Right ventricle myocardium inferior (tissue), 1 donor: ENCODE results near the gene NEURL2. TPM values are rescaled to one million over a fixed set of nuclear protein-coding genes. Genes with fewer than 3 reads are reported as not detected.
"Not testable (repeated sequence)": the region's sequence is repeated elsewhere in the genome, so short reads cannot be mapped to it uniquely, and the experiment has no call there.

ENCODE experiments used
- ATAC-seq: fragments of 200-7000 bp; cut with Tn5 transposase; one replicate; pipeline ENCODE4 v1.9.1; 2020; ENCODE audit warnings: mild to moderate bottlenecking, moderate library complexity
- DNase-seq: peaks from one replicate; pipeline ENCODE4 v3.0.0; 2021; ENCODE audit errors: missing footprints
- intact Hi-C: fragments of 100-400 bp; cut with DNase I; formaldehyde crosslinking; loops from one replicate; pipeline ENCODE4 v1.11.0; 2022
- total RNA-seq: library from RNA; stranded (reverse); fragmentation: NEBNext Ultra II Directional; extraction: Animal tissue kit (Norgen Biotek cat#: 25700); gene quantifications from one replicate; pipeline ENCODE4 v1.2.1, GENCODE V29; 2021
- donor health status: DM: no; HTN: yes; CAD: no; lungs with severe emphysema.

The NEURL2 gene
- total RNA-seq, 1 donor from 2014 or later, result 5.0 TPM

DNA sequence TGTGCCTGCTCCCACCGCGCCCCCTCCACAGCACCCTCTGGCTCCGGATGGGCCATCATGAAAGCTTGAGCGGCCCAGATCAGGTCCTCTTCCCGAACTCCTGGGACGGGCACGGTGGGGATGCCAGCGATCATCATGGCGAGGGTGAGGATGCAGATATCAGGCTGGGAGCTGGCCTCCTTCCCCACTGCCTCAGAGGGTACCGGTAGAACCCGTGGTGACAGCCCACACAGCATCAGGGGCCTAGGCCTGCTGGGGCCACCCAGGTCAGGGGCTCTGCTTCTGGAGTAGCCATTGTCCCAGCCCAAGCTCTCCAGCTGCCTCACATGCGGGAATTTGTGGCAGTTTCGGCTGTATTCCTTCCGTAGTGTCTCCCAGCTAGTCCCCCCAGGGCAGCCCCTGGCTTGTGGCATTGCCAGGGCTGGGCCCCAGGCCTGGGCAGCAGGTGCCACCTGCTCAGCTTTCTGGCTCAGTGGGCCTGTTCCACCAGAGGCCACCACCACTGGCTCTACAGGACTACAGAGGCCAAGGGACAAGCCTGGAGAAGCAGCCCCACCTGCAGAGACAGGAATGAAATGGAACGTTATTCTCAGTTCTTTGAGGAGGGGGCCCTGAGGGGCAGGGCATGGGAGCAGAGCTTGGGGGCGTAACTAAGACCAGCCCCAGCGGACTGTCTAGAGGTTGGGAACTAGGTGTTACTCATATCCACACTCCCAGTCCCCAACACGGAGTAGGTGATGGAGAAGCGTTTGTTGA lies 4.2 kb downstream of the NEURL2 start:
- no peak for DNase-seq
- intact Hi-C loops, result no loop called here
- ATAC-seq, result no peak

DNA sequence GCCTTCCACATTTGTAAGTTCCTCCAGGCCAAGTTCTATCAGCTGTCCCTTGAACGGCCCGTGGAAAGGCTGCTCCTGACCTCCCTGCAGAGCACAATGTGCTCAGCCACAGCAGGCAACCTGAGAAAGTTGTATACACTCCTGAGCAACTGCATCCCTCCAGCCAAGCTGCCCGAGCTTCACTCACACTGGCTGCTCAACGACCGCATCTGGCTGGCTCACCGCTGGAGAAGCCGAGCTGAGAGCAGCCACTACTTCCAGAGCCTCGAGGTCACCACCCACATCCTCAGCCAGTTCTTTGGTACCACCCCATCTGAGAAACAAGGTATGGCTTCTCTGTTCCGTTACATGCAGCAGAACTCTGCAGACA lies 7.9 kb downstream of the NEURL2 start:
- no peak for DNase-seq
- intact Hi-C loops, result no loop called here

GRCh38 chr20:45882469-45883099 lies 8.4 kb downstream of the NEURL2 start:
- DNase-seq (no peak), ATAC-seq (no peak)
- intact Hi-C loops, result no loop called here

More for the DNA sequence above, 7.9 kb downstream of the NEURL2 start:
- ATAC-seq, result no peak

DNA sequence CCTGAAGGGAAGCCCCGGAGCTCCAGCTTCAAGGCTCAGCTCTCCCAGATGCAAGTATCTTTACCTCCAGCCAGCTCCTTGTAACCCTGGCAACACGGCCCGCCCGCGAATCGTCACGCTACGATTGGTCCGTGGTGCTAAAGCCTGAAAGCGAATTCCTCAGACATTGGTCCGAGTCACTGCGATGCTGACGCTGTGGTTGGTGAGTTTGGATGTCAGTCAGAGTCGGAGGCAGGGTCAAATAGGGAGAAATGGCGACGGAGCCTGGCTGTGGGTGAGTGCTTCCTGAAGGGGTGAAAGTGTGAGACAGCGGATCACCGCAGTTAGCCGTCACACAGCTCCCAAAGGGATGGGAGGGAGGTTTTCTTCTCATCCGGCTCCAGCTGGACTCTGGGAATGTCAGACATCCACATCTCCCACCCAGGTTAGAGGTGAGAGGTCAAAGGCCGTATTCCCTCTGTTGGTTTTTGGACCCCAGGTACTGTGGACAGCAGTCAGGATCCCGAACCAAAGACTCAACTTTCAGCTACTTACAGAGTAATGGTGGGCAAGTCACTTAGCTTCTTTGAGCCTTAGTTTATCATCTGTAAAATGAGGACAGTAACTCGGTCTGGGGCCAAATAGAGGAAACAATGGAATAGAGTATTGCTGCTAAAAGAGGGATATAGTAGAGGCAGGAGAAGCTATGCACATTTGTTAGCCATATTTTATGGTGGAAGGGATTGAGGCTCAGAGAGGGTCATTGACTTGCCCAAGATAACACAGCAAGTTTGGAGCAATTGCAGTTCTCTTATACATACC lies 9.8 kb downstream of the NEURL2 start, which contains the start of gene ZSWIM1:
TSS of gene ZSWIM1 (plus strand) at position 240 of the 801 bp plus-strand sequence. CDS start 1,366 bp downstream, outside the sequence.
- peak; percentile 96 for ATAC-seq
- peak; percentile 99 for DNase-seq
- intact Hi-C loops, result loop anchor here (2.0 kb wide), 1 partner anchor 46 kb away; no protein-coding TSS in a partner anchor

GRCh38 chr20:45878076-45878761 lies 12.8 kb downstream of the NEURL2 start:
- ATAC-seq, result peak; percentile 46
- no peak for DNase-seq
- intact Hi-C loops, result no loop called here

DNA sequence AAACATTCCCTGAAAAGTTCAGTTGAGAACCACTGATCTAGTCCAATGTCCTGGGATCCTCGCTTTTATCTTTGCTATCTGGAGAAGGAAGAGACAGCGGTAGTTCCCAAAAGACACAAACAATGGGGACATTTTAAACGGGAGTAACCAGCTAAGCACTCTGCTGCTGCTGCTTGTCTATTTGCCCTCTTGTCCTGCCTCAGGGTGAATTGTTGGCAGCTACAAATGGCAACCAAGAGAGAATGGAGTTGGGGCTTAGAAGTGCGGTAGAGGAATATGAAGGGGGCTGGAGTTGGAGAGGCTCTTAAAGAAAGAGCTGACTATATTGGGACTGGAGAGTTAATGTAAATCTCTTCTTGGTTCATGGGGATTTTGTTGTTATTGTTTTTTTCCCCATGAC lies 16.4 kb downstream of the NEURL2 start:
- intact Hi-C loops, result no loop called here
- ATAC-seq (no peak), DNase-seq (no peak)

- DNase-seq, ATAC-seq, intact Hi-C loops: not testable (repeated sequence)
Measured at GRCh38 chr20:45874104-45874481, 16.9 kb downstream of the NEURL2 start.

DNA sequence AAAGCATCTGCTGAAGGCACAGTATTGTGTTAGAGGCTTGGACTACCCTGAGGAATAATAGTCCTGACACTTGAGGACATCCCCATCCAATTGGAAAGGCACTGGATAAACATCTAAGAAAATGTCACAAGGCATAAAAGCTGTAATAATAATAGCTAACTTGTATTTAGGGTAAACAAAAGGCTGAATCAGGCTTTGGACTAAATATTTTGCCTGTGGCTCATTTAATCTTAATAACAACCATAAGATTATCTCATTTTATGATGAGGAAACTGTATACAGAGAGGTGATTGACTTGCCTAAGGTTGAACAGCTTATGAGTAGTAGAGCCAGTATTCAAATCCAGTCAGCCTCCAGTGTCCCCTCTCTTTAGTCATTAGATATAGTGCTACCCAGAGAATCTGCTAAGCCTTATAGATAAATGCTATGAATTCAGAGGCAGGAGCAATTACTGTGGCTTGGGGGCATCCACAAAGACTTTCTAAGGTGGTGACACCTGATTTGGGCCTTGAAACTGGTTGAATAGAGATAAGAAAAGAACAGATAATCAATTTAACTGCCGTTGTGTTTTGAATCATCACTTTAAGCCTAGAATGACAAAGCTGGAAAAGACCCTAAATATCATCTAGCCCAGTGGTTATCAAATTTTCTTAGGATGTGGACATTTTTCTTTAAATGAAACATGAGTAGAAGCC lies 17.5 kb downstream of the NEURL2 start:
- ATAC-seq (no peak), DNase-seq (no peak)
- intact Hi-C loops, result no loop called here

DNA sequence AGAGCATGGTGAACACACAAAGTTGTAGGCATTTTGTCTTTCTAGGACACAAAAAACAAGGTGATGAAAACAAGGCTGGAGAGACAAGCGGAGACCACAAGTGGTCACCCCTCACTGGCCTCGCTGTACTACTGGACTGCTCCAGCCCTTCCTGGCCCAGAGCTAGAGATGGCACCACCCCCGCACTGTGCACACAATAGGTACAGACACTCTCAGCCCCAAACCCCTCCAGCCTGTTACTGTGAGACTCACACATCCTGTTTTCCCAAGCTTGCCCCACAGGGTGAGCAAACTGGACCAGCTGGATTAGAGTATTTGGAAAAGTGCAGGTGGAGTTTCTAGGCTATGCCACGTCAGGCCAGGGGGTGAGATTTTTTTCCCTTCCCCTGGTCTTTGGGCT lies 18.4 kb downstream of the NEURL2 start:
- DNase-seq (peak; percentile 4), ATAC-seq (no peak)
- intact Hi-C loops, result no loop called here

GRCh38 chr20:45867819-45868176 lies 23.2 kb downstream of the NEURL2 start:
- DNase-seq (no peak), ATAC-seq (no peak)
- intact Hi-C loops, result no loop called here

DNA sequence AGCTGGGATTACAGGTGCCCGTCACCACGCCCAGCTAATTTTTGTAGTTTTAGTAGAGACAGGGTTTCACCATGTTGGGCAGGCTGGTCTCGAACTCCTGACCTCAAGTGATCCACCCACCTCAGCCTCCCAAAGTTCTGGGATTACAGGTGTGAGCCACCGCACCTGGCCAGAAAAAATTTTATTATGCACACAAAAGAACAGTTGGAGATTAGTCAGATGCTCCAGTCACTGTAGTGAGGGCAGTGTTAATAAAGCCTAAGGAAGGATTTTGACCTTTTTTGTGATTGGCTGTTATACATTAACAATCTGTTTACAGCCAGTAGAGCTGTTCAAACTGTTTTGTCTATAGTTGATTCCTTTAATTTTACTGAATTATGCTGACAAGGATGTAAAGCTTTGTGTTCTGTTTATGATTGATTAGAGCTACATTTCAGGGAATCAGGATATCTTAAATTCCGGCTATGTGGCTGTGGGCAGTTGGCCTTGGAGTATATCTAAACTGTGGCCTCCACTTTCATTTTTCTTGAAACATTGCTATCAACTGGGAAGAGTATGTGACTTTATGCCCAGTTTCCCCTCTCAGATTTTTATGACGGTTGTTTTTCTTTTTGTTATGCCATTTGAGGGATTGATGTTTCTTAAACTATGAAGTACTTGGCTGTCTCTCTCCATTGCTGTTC lies 23.7 kb downstream of the NEURL2 start:
- intact Hi-C loops, result no loop called here
- no peak for DNase-seq
- no peak for ATAC-seq

DNA sequence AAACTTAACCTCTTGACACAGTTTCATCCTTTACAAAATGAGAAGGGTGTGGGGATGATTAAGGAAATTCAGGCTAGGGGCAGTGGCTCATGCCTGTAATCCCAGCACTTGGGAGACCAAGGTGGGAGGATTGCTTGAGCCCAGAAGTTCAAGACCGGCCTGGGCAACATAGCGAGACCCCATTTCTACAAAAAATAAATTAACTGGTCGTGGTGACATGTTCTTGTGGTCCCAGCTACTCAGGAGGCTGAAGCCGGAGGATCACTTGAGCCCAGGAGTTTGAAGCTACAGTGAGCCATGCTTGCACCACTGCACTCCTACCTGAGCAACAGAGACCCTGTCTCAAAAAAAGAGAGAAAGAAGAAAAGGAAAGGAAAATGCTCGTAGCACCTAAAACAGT lies 24.6 kb downstream of the NEURL2 start:
- intact Hi-C loops, result no loop called here
- ATAC-seq (no peak), DNase-seq (no peak)

DNA sequence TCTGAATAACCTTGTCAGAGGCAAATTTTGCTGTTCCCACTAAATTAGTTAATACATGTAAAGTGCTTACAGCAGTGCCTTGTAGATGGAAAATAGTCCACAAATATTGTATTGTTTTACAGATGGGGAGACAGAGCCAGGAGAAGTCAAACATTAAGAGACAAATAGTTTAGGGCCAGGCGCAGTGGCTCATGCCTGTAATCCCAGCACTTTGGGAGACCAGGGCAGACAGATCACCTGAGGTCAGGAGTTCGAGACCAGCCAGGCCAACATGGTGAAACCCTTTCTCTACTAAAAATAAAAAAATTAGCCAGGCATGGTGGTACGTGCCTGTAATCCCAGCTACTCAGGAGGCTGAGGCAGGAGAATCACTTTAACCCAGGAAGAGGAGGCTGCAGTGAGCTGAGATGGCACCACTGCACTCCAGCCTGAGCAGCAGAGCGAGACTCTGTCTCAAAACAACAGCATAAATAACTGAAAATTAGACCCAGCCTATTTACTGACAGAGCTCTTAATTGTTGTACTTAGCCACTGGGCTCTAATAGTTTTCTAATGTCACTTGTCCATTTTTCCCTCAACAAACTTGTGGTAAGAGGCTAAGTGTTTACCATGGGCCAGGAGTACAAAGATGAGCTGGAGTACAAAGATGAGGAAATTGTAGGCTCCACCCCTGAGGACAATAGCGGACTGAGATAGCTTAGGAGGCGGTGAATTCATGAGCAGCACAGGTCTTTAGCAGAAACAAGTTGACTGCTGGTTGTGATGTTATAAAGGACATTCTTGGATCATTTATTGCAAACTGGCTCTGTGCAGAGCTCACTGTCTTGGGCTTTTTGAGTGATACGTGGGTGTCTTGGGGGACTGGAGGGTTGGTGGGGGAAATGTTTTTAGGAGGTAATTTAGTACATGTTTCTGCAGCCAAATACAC lies 27.2 kb downstream of the NEURL2 start:
- intact Hi-C loops, result no loop called here
- no peak for ATAC-seq
- no peak for DNase-seq

DNA sequence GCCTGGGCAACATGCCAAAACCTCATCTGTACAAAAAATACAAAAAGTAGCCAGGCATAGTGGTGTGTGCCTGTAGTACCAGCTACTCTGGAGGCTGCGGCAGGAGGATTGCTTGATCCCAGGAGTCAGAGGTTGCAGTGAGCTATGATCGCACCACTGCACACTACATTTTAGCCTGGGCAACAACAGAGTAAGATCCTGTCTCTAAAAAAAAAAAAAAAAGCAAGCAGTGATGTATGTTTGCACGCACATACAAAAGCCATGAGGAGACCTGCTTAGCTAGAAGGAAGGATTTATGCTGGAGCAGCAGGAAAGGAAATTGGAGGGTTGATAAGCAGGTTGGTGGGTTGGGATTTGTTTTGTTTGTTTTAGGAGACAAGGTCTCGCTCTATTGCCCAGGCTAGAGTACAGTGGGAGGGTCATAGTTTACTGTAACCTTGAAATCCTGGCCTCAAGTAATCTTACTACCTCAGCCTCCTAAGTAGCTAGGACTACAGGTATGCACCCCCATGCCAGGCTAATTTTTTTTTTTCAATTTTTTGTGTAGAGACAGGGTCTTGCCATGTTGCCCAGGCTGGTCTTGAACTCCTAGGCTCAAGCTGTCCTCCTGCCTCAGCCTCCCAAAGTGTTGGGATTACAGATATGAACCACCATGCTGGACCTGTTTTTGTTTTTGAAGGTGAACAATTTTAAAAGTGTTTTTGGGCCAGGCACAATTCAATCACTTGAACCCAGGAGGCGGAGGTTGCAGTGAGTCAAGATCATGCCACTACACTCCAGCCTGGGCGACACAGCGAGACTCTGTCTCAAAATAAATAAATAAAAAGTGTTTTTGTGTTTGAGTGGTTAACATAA lies 29.6 kb downstream of the NEURL2 start:
- ATAC-seq, result no peak
- DNase-seq, result no peak
- intact Hi-C loops, result no loop called here

DNA sequence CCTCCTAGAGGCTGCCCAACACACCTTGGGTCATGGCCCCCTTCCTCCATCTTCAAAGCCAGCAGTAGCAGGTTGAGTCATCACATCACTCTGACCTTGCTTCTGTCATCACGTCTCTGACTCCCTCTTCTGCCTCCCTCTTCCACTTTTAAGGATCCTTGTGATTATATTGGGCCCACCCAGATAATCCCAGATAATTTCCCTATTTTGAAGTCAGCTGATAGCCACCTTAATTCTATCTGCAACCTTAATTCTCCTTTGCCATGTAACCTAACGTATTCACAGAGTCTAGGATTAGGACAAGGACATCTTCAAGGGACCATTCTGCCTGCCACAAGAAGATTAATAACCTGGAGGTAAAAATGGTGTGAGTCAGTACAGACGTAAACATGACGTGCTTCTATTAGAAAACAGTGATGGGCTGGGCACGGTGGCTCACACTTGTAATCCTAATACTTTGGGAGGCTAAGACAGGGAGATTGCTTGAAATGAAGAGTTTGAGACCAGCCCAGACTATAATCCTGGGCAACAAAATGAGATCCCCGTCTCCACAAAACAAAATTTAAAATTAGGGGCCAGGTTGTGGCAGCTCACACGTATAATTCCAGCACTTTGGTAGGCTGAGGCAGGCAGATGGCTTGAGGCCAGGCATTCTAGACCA lies 30.3 kb downstream of the NEURL2 start:
- no peak for DNase-seq
- intact Hi-C loops, result no loop called here
- ATAC-seq, result no peak

- intact Hi-C loops, result no loop called here
- DNase-seq (no peak), ATAC-seq (no peak)
Measured at GRCh38 chr20:45859916-45860315, 31.1 kb downstream of the NEURL2 start.
